8988T (cell line): ENCODE data around the gene DDIT4L.
"Not testable (repeated sequence)": the region's sequence is repeated elsewhere in the genome, so short reads cannot be mapped to it uniquely, and the experiment has no call there.

Experiments
- DNase-seq: peaks from one replicate; pipeline ENCODE4 v3.0.0; 2011

Gene DDIT4L, protein sequence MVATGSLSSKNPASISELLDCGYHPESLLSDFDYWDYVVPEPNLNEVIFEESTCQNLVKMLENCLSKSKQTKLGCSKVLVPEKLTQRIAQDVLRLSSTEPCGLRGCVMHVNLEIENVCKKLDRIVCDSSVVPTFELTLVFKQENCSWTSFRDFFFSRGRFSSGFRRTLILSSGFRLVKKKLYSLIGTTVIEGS

DNA sequence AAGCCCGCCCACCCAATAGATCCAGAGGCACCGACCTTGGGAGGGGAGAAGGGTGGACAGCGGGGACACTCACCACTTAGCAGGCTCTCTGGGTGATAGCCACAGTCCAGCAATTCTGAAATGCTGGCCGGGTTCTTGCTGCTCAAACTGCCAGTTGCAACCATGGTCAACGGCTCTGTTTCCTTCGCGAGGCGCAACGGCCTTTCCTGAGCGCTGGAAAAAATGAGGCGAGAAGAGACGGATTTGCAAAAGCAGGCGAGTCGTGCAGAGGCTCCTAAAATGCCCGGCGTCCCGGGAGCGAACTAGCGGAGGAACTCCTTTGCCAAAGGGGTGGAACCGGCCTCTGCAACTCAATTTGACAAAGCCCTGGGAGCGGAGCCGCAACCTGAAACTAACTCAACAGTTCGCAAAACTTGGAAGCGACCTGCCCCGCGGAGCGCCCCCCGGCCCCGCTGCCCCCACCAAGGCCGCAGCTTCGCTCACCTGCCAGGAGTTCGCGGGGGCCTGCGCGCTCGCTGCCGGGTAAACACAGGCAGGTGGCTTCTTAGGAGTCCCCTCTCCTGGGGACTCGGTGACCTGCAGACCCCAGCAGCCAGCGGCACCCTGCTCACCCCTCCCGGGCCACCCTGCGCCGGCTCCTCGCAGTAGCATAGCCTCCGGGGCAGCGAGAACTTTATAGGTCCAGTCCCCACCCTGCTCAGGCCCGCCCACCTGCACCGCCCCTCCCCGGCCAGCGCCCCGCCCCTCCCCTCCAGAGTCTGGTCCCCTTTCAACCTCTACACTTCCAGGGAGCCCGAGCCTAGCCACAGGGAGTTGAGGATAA, at the start of gene DDIT4L:
TSS of gene DDIT4L (minus strand) at position 649 of the 823 bp plus-strand sequence. CDS start at position 164, 485 bp downstream.
- DNase-seq, result no peak

DNA sequence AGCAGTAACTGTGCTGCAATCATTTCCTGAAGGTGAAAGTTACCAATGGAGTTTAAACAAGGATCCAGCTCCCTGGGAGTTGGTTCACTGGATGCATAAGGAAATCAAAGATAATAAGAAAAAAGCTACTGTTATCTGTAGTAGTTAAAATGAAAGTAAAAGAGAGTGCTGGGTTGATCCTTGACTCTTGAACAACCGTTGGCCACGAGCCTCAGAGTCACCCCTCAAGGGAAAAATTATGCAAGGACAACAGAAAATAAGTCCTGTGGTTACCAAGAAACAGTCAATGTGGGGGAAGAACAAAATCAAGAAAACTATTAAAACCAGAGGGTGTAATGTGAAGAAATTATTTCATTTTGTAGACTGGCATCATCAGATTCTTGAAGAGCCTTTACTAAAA, 49.7 kb upstream of the DDIT4L start:
- DNase-seq, result no peak

DNA sequence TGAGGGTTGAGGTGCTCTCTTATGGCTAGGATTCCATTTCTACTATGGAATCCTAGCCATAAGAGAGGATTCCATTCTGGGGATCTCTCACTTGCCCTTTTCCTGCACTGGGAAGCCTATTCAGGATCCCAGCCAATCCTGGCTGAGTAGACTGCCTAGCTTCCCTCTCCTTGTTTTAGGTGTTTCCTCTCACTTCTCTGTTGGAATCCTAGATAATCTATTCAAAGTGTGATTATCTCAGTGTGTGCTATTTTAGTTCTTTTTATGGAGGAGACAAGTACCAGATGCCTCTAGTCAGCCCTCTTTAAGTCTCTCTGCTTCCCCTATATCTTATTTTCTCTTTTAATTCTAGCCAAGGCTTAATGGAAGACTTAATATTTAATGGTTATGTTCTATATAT, 34.5 kb upstream of the DDIT4L start:
- DNase-seq, result no peak

DNA sequence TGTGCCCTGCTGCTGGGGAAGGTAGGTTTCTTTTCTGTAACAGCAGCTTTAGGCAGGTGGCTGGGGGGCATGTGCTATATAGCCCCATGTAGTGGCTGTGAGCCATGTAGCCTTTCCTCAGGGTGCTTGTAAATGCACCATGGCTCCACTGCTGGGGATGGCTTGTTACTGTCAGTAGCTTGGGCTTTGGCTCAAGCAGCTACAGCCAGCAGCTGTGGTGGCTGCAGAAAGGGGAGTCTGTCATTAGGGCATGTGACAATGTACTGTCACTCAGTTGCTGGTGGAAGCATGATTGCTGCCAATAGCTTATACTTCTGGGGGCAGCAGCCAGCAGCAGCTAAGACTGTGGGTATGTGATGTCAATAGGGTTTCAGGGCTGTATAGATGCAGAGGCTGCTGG, 33.9 kb upstream of the DDIT4L start:
- DNase-seq, result no peak

DNA sequence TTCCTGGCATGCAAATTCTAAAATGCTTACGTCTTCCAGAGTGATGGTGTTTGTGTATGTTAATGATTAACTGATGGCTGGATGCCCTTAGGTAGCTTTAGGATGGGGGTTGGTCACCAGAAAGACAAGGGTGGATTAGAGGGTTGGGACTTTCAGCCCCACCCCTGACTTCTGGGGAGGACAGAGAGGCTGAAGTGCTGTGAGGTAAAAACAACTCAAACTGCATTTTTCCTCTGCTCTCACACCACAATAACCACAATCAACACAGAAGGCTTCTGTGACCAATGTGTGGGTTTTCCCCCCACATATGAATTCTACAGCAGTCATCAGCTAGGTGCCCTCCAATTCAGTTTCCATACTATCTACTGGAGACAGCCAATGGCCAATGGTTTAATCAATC, 18.7 kb upstream of the DDIT4L start:
- DNase-seq, result no peak

DNA sequence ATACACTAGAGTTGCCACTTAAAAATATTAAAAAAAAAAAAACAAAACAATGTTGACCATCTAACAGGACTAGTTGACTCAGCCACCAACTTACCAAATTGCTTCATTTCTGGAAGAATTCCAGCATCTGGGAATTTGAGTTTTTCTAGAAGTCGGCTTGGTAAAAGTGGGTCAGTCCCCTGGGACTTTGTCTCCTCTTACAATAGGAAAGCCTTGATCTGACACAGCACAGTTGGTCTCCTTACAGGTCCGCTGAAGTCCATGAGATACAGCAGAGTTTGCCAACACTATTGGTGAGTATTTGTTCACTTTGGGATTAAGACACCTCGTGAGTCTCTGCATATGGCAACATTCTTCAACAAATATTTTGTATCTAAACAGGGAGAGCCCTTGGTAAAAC, 18.2 kb upstream of the DDIT4L start:
- DNase-seq, result no peak

DNA sequence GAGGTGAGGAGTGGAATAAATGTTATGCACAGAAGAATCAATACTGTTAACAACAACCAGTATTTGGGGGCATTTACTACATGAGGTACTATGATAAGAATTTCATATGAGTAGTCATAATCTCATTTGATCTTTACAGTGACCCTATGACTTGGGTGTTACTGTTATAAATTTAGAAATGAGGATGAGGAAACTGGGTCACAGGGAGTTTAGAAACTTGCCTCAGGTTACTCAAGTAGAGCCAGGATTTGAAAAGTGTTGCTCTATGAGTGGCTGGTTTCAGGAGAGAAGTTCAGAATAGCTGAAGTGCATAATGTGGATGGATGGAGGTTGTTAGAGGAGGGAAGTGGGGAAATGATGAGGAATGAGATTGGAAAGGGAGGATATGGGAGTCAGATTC, 16.6 kb upstream of the DDIT4L start:
- no peak for DNase-seq

DNA sequence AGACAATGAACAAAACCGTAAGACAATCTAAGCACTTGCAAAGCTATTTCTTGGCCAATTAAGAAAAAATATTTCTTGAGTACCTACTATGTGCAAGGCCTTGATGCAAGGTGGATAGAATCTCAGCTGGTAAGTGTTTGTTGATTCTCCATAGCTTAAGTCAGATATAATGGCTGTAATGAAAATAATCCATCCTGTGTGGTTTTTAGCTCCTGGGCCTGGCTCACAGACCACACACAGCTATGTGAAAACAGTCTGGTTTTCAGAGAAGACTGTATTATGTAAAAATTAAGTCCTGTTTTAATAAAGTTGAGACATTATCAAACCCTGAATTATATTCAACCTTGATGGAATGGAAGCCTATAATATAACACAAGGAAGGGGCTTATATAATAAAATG, 7.8 kb upstream of the DDIT4L start:
- no peak for DNase-seq

DNA sequence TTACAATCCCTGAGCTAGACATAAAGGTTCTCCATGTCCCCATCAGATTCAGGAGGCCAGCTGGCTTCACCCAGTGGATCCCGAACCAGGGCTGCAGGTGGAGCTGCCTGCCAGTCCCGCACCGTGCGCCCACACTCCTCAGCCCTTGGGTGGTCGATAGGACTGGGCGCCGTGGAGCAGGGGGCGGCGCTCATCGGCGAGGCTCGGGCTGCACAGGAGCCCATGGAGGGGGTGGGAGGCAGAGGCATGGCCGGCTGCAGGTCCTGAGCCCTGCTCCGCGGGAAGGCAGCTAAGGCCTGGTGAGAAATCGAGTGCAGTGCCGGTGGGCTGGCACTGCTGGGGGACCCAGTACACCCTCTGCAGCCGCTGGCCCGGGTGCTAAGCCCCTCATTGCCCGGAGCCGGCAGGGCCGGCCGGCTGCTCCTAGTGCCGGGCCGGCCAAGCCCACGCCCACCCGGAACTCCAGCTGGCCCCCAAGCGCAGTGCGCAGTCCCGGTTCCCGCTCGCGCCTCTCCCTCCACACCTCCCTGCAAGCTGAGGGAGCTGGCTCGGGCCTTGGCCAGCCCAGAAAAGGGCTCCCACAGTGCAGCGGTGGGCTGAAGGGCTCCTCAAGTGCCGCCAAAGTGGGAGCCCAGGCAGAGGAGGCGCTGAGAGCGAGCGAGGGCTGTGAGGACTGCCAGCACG, 6.3 kb upstream of the DDIT4L start:
- DNase-seq, result not testable (repeated sequence)

DNA sequence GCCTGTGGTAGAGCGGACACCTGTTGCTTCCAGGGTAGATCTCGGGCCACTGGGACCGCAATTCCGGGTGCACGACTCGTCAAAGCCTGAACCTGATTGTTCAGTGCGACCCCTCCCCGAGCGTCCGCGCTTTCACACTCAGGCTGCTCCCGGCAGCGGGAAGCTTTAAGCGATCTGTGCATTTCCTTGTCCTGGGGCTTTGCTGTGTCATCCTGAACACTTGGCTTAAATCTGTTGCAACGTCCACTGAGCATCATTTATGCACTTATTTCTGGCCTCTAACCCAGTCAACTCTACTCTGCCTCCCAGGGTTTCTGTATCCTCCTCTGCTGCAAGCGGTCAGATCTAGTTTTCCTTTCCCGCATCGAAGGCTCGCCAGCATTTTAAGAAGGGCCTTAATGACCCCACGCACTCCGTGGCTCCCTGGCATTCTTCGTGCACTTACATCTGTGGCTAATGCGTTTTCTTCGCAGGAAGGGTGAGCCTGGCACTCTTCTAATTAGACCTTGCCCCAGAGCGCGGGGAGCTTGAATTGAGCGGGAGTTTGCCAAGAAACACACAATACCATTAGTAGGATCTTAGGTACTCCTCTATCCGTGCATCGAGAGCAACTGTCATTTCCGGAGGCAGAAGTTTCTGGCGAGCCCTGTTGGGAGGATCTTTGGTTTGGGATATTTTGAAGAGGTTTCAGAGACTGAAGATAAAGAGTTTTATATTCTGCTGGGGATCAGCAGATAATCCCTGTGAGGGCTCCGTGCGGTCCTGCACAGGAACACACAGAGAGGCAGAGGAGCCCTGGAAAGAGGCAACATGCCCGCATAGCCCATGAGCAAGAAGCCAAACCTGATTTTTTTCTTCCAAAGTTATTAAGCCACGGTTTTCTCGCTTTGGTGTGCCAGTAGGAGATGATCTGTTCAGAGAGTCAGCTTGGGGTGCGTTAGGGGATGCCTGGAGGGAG, 654 bp upstream of the DDIT4L start:
- no peak for DNase-seq

DNA sequence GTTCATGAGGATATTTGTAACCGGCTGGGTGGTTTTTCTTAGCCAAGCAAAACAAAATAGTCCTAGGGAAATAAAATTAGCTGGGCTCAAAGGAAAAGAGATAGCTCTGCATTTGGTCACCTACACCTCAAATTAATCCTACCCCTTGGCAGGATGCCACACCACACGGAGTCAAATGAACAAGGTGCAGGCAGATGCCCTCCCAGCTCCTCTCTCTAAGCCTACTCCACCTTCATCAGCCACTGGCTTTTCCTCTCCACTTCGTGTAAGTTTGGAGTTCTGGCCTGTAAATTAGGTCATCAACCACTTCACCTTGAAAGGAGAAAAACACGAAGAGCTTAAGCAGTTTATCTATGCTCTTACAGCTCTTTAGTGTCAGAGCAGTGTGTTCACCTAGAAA, 1.4 kb downstream of the DDIT4L start:
- DNase-seq, result no peak

DNA sequence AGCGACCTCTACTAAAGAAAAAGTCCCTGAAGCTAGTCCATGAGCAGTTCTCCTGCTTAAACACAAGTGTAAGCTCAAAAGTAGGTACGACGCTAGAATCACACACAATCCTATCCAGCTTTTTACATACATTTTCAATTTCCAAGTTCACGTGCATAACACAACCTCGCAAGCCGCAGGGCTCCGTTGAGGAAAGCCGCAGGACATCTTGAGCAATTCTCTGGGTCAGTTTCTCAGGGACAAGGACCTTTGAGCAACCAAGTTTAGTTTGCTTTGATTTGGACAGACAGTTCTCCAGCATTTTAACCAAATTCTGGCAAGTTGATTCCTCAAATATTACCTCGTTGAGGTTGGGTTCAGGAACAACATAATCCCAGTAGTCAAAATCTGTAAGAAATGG, 2.5 kb downstream of the DDIT4L start:
- DNase-seq, result no peak

DNA sequence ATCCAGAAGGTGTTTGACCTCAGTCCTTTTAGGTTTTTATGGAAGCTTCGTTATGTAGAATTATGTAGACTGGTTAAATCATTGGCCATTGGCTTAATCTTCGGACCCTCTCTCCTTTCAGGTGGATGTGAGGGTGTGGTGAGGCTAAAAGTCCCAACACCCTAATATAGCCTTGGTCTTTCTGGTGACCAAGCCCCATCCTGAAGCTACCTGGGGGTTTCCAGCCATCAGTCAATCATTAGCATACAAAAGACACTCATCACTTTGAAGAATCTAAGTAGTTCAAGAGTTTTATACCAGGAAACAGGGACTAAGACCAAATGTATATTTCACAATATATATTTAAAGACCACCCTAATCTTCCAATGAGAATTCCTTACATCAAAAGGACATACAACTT, 5.5 kb downstream of the DDIT4L start:
- no peak for DNase-seq

DNA sequence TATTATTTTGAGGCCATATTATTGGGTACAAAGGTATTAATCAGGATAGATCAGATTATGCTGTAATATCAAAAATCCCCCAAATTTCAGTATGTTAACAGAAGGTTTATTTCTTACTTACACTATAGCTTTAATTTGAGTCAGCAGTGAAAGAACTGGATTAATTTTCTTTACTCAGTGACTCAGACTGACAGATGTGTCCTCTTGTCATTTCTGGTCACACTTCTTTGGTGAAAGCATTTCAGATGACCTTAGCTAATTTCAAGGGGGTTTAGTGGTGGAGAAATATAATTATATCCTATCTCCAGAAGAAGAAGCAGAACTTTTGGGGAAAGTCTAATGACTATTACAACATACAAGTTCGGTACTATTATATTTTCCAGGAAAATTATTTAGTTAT, 12.4 kb downstream of the DDIT4L start:
- no peak for DNase-seq

DNA sequence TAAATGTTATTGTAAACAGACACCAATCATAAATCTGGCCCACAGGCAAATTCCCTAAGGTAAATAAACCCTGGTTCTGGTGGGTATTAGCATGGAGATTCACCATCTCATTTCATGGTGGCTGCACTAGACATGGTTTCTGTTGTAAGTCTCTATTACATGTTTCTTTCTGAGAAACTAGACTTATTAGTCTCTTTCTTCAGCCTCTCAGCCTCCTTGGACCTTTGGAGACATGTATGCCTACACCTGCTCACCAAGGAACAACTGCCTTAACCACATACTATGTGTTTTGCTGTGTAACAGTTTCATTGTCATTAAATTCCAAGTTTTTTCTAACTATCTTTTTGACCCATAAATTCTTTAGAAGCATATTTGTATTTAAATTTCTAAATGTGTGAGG, 13.1 kb downstream of the DDIT4L start:
- no peak for DNase-seq

DNA sequence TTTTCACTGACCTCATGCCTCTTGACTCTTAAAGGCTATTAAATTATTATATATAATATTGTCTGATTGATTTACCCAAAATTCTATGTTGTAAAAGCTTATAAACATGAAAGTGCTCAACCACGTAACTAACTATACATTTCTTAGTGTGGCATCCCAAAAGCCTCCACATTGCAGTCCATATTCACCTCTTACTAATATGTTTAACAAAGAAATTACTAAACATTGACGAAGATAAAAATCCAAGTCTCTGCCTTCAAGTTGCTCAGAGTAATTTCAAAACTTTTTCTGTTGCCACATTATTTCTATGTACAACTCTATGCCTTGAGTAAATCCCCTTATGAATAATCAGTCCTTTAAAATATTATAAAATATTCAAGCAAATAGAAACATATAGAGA, 14.4 kb downstream of the DDIT4L start:
- no peak for DNase-seq

DNA sequence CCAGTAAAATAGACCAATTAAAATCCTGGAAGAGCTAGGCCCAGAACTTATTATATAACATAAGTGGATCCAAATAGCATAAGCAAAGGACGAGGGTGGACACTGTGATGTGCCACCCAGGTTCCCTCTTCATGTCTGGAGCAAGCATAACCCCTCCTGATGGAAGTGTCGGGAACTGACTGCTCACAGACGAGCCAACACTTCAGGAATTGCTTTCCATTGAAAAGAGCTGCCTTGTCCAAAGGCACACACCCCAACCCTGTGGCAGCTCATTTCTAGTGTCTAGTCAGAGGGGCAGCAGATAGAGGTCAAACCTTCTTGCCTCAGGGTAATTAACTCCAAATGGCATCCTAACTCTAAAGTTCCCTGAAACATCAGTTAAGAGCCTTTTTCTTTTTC, 15.3 kb downstream of the DDIT4L start:
- no peak for DNase-seq

DNA sequence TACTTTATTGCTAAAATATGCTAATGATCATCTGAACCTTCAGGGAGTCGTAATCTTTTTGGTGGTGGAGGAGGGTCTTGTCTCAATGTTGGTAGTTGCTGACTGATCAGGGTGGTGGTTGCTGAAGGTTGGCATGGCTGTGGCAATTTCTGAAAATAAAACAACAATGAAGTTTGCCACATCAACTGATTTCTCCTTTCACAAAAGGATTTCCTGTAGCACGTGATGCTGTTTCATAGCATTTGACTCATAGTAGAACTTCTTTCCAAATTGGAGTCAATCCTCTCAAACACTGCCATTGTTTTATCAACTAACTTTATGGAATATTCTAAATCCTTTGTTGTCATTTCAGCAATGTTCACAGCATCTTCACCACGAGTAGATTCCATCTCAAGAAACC, 19.3 kb downstream of the DDIT4L start:
- no peak for DNase-seq

DNA sequence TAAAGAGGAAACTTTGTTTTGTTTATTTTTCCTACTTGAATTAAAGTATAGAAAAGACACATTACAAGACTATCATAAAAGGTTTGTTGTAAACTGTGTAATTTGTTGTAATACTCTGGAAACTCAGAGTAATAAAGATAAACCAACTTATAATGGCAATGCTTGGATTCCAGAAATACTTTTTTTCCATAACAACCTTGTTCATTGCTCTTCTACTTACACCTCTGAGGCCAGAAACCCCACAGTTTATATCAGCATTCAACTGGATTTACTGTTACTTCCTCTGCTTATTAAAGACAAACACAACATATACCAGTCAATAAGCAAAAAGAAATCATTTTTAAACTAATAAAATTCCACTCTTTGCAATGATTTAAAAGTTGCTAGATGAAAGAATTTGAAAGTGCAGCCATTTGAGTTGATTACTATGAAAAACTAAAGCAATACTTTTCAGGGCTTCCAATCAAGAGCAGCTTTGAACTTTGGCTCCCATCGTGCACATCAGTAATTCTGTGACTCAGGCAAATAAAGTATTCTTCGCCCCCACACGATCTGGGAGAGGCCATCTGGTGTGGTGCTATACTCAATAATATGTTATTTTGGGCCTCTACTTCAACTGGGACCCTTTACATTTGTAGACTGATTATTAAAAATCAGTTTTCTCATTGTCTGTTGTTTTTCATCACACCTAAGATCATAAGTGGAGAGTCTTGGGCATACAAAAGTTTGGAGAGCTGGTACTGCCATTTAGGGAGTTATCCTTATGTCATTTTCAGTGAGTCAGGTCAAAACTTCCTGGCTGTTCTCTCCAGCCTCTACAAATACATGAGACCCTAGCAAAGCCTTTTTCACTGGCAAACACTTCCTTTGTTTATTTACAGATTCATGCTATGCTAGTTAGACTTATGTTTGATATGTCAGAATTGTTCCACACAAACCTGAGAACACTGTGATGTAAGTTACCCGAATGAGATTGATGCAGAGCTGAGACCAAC, 20.5 kb downstream of the DDIT4L start:
- DNase-seq, result no peak

DNA sequence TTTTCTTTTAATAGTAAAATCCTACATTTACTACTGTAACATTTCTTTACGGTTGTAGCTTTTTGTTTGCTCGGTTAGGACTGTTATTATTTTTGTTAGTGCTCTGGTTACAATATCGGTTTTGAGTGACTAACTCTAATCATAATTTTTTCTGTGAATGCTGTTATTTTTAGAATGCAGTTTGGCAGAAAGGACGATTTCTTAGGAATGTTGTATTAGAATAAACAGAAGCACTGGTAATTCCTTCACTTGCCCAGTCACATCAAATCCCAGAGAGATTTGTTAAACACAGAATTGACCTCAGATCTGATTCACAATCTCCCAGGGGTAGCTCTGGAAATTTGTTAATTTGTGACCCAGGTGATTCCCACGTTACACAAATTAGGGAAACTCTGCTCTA, 21.7 kb downstream of the DDIT4L start:
- no peak for DNase-seq

DNA sequence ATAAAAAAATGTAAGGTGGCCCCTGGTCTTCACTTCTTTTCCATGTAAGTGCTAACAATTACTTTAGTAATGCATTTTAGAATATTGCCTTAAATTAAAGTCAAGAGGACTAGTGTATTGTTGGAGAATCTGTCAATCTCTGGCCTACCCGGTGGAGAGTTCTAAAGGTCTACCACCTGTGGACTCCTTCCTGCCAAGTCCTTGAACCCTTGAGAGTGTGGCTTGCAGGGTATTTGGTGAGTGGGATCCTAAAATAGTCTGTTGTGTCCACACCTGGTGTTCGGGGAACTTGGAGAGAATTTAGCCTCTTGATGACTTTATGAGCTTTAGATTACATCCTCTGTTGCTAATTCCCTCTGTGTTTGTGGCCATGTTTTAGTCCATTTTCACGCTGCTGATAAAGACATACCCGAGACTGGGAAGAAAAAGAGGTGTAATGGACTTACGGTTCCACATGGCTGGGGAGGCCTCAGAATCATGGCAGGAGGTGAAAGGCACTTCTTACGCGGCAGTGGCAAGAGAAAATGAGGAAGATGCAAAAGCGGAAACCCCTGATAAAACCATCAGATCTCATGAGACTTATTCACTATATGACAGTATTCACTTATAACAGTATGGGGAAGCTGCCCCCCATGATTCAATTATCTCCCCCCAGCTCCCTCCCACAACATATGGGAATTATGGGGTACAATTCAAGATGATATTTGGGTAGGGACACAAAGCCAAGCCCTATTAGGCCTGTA, 23.8 kb downstream of the DDIT4L start:
- no peak for DNase-seq
